WI38 (cell line): ENCODE results near the gene FNDC3B.

Source experiments
- H3K4me3 ChIP-seq: 2 replicates; pipeline ENCODE4 v1.5.1; 2011; ENCODE audit warnings: low read depth, mild to moderate bottlenecking, control low read depth, low read length
- TF ChIP-seq, protein P1 (sequence below): IDR thresholded peaks from 2 replicates; pipeline ENCODE4 v1.5.1; 2012; ENCODE audit warnings: low read depth, mild to moderate bottlenecking, control low read depth, low read length

The FNDC3B gene

DNA sequence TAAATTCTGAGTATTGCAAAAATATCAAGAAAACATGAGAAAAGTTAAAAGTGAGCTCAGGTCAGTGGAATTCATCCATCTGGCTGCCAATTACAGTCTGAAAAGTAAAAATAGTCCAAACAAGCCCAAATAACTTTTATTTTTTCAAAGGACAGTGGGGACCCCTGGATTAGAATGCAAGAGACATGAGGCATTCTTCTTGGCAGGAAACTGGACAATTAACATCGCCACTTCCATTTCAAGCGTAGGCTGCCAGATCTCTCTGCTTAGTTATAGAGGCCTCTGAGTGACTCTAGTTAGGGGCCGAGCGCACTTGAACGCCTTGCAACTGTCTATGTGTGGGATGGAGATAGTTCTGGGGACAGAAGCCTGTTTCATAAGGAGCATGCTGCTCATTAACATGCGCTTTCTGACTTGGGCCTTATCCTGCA is 219.7 kb downstream of the FNDC3B start:
- H3K4me3 ChIP-seq = no peak overlapping the region
- TF ChIP-seq, protein P1, sequence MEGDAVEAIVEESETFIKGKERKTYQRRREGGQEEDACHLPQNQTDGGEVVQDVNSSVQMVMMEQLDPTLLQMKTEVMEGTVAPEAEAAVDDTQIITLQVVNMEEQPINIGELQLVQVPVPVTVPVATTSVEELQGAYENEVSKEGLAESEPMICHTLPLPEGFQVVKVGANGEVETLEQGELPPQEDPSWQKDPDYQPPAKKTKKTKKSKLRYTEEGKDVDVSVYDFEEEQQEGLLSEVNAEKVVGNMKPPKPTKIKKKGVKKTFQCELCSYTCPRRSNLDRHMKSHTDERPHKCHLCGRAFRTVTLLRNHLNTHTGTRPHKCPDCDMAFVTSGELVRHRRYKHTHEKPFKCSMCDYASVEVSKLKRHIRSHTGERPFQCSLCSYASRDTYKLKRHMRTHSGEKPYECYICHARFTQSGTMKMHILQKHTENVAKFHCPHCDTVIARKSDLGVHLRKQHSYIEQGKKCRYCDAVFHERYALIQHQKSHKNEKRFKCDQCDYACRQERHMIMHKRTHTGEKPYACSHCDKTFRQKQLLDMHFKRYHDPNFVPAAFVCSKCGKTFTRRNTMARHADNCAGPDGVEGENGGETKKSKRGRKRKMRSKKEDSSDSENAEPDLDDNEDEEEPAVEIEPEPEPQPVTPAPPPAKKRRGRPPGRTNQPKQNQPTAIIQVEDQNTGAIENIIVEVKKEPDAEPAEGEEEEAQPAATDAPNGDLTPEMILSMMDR = no peak

DNA sequence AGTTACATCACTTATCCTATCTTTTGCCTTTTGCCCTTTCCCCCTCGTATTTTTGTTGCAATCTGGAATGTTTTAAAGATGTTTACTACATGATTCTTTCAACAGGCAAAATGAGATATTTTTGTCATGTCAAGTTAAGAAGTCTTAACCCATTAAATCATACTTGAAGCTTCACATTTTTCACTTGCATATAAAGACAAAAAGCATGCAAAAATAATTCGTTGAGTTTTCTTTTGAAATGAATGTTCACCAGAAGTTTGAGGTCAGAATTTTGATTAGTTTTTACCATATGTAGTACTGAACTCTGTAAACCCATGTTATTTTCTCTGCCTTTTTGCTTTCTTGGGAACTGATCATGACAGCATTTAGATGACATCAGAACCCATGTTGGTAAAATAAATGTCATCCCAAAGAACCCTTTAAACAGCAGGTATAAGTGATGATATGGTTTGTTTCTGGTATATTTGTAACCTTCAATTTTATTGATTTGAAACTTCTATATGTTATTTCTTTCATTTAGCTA is 220.4 kb downstream of the FNDC3B start:
- TF ChIP-seq, protein P1 = no peak
- H3K4me3 ChIP-seq = no peak overlapping the region

DNA sequence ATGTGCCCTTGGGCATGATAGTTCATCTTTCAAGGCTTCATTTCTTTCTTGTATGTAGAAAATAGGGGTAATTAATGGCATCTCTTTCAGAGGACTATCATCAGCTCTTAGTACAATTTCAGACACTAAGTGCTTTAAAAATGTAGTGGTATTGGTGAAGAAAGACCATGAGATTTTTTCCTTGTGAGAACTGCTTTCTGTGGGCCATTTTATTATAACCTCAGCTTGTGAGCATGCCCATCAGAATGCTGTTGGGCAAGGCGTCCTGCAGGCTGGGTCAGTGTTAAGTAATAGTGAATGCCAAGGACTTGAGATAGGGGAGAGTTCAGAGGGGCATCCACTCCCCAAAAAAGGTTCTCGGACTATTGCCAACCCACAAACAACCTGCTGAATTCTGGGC is 221.0 kb downstream of the FNDC3B start:
- no peak overlapping the region for H3K4me3 ChIP-seq
- TF ChIP-seq, protein P1 = no peak

DNA sequence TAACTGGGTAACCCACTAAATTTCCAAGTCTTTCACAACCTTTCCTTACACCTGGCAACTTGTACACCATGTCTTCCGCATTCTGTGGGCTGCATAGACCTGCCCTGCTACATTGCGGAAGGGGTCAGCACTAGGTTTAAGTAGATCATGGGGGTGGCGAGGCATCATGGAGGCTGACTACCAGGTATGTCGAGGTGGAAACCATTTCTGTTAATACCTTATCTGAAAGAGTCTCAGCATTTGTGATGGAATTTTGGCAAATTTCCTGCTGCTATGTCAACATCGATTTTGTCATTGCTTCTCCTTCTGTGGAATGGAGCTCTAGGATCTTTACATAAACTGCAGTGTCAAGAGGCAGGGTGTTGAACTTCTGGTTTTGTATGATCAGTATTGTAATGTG is 221.7 kb downstream of the FNDC3B start:
- TF ChIP-seq, protein P1 = no peak
- no peak overlapping the region for H3K4me3 ChIP-seq

DNA sequence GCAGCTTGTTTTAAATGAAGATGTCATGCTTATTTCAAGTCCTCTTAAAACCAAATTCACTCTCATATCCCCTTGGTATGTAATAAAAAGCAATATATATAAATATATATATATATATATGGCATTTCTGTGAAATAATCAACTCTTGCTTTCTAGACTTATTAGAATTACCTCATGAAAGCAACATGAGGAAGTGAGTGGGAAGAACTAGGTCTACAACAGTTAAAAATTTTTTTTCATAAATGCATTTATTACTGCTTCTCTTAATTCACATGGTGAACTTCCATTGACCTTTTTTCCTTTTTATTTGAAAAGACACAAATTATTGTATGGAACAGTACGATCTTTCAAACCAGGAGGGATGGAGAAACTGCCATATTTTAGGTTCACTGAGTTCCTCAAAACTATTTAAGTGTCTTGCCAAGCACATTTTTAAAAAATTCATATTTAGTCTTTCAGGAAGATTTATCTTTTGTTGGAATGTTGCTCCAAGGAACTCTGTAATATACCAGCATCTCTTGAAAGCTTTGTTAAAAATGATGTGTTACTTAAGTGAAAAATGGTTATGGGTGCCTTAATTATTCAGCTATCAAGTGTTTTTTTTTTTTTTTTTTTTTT is 223.7 kb downstream of the FNDC3B start:
- TF ChIP-seq, protein P1 = no peak
- H3K4me3 ChIP-seq = no peak overlapping the region

DNA sequence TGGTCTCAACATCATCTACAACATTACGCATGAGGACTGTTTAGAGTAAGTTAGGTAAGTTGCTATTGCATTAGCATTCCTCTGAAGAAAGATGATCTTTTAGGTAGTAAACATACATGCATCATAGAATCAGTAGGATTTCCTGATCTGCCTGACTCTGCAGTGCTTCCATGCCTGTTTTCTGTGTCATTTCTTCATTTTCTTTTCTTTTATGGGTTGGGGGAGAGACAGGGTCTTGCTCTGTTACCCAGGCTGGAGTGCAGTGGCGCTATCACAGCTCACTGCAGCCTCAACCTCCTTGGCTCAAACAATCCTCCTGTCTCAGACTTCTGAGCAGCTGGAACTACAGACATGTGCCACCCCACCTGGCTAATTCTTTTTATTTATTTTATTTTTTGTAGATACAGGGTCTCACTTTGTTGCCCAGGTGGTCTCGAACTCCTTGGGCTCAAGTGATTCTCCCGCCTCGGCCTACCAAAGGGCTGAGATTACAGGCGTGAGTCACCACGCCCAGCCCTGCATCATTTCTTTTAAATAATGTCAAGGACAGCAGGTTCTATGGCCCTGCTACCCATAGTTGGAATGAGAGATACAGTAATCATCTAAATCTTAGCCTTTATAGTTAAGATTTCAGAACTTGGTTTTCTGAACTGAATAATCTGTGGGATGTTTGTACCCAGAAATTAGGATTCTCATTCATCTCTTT is 224.6 kb downstream of the FNDC3B start:
- TF ChIP-seq, protein P1 = no peak
- H3K4me3 ChIP-seq = no peak overlapping the region

DNA sequence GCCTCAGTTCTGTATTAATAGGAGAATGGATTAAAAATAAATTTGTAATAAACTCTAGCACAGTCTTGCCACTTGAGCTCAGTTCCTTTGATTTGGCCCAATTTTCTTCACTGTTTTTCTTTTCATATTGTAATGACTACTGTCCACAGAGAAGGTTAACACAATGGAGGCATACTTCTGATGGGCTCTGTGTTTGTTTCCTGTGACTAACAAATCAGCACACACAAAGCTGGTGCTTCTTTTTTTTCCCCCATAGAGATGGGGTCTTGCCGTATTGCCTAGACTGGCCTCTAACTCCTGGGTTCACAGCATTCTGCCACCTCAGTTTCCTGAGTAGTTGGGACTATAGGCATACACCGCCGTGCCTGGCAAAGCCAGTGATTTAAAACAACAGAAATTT is 226.7 kb downstream of the FNDC3B start:
- TF ChIP-seq, protein P1 = no peak

More for the DNA sequence above, 226.7 kb downstream of the FNDC3B start:
- H3K4me3 ChIP-seq = no peak overlapping the region
